WTC11 (cell line): ENCODE measurements around the gene ABHD17C.
"Not testable (repeated sequence)": the region's sequence is repeated elsewhere in the genome, so short reads cannot be mapped to it uniquely, and the experiment has no call there.

Experiments used
- CTCF ChIP-seq: fragments of 200-600 bp; IDR thresholded peaks from 2 replicates; pipeline ENCODE4 v1.8.0; 2022; ENCODE audit warnings: antibody characterized with exemption
- JAZF1 ChIP-seq: fragments of 250-450 bp; sonication (Bioruptor Pico); IDR thresholded peaks from 2 replicates; pipeline ENCODE4 v1.9.0; 2021; ENCODE audit warnings: moderate library complexity, mild to moderate bottlenecking, inconsistent platforms
- MAX ChIP-seq: sonication (generic); formaldehyde crosslinking; IDR thresholded peaks from 2 replicates; pipeline ENCODE4 v1.8.0; 2022; ENCODE audit warnings: mild to moderate bottlenecking, missing genetic modification reagents
- NR2C2 ChIP-seq: sonication (generic); formaldehyde crosslinking; IDR thresholded peaks from 2 replicates; pipeline ENCODE4 v1.8.0; 2022; ENCODE audit warnings: mild to moderate bottlenecking, missing genetic modification reagents

- TF ChIP-seq MAX (CRISPR knock-in tag); NR2C2 (CRISPR knock-in tag); JAZF1 (CRISPR knock-in tag); CTCF: not testable (repeated sequence)
Observed at GRCh38 chr15:80647424-80647823, 47.7 kb upstream of the ABHD17C start.
